GM12891 (cell line): ENCODE results near the gene TREM1.
"Not testable (repeated sequence)": the region's sequence is repeated elsewhere in the genome, so short reads cannot be mapped to it uniquely, and the experiment has no call there.

ENCODE experiments used
- DNase-seq: peaks from one replicate; pipeline ENCODE4 v3.0.0; 2011; ENCODE audit warnings: low spot score; ENCODE audit not compliant: insufficient read length
- FAIRE-seq: peaks from 2 replicates; lab custom pipeline; 2011; peaks lifted over from hg19 to GRCh38; lab: Jason Lieb, UNC
- PAX5 ChIP-seq: IDR thresholded peaks from 2 replicates; pipeline ENCODE4 v1.6.1; 2011; ENCODE audit warnings: low read length, moderate library complexity, mild to moderate bottlenecking; ENCODE audit not compliant: insufficient read depth, severe bottlenecking
- POLR2A ChIP-seq: IDR thresholded peaks from 2 replicates; pipeline ENCODE4 v1.6.1; 2011; ENCODE audit warnings: low read depth, low read length, control low read depth
- POLR2AphosphoS5 ChIP-seq: IDR thresholded peaks from 2 replicates; pipeline ENCODE4 v1.6.1; 2011; ENCODE audit warnings: low read depth, low read length, control low read depth
- POU2F2 ChIP-seq: IDR thresholded peaks from 2 replicates; pipeline ENCODE4 v1.6.1; 2011; ENCODE audit warnings: low read depth, mild to moderate bottlenecking, control low read depth, low read length, moderate library complexity
- SPI1 ChIP-seq: IDR thresholded peaks from 2 replicates; pipeline ENCODE4 v1.6.1; 2011; ENCODE audit warnings: low read depth, low read length, control low read depth
- TAF1 ChIP-seq: IDR thresholded peaks from 2 replicates; pipeline ENCODE4 v1.6.1; 2011; ENCODE audit warnings: low read depth, low read length, control low read depth

The TREM1 gene

DNA sequence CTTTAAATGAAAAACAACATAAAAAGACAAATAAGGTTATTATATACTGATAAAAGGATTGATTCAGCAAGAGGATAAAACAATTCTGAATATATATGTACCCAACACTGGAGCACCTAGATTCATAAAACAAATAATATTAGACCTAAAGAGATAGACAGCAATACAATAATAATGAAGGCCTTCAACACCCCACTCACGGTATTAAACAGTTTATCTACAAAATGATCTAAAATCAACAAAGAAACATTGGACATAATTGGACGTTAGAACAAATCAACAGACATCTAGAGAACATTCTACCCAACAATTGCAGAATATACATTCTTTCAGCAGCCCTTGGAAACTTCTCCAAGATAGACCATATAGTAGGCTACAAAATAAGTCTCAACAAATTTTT lies 24.1 kb downstream of the TREM1 start:
- no peak for DNase-seq

GRCh38 chr6:41258196-41258493 lies 28.3 kb downstream of the TREM1 start:
- FAIRE-seq (no peak), DNase-seq (no peak)

More for the DNA sequence above, 24.1 kb downstream of the TREM1 start:
- no peak for FAIRE-seq
- TF ChIP-seq POU2F2 (no peak), POLR2AphosphoS5 (no peak), PAX5 (no peak), TAF1 (no peak), SPI1 (no peak), POLR2A (no peak)

GRCh38 chr6:41257369-41258195 lies 28.9 kb downstream of the TREM1 start:
- no peak for DNase-seq
- TF ChIP-seq TAF1: no peak
- TF ChIP-seq POLR2AphosphoS5: no peak
- FAIRE-seq: peak; percentile 5

More at GRCh38 chr6:41258196-41258493, 28.3 kb downstream of the TREM1 start:
- TF ChIP-seq TAF1 (no peak), POU2F2 (no peak), POLR2A (no peak), SPI1 (no peak), PAX5 (no peak), POLR2AphosphoS5 (no peak)

- TF ChIP-seq POLR2A (no peak), POU2F2 (no peak), SPI1 (no peak), TAF1 (no peak), PAX5 (no peak), POLR2AphosphoS5 (no peak)
- peak; percentile 90 for FAIRE-seq
- peak; percentile 15 for DNase-seq
Observed at GRCh38 chr6:41256383-41256782, 30.1 kb downstream of the TREM1 start.

DNA sequence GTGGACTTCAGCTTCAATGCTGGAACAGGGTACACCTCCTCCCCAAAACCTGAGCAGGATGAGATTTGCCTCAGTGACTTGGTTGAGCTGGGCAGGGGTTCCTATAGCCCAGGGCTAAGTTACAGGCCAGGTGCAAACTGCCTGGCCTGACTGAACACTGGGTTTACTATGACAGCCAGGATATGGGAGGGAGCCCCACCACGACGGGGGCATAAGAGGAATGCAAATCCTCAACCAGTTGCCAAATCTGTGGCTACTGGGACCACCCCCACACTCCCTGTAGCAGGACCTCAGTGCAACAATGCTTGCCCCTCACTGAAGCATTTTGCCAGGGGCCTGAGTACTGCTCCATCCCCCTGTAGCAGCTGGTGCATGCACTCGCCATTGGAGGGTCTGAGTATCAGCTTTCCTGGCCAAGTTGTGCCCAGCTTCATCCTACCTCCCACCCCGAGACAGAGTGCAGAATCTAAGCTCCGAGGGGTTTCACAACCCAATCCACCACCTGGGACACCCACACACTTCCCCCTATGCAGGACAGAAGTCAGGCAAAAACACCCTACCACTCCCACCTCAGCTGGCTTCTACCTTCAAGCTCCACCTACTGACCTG lies 30.7 kb downstream of the TREM1 start:
- TF ChIP-seq SPI1 (peak; percentile 4; the same call in 1 of the 2 replicates), POLR2A (no peak)
- no peak for DNase-seq
- no peak for FAIRE-seq

- FAIRE-seq (no peak), DNase-seq (no peak)
- TF ChIP-seq SPI1: no peak
- no peak for TF ChIP-seq PAX5
- TF ChIP-seq TAF1: no peak
- no peak for TF ChIP-seq POLR2AphosphoS5
- no peak for TF ChIP-seq POLR2A
Observed at GRCh38 chr6:41255110-41255509, 31.4 kb downstream of the TREM1 start.

- TF ChIP-seq POLR2A (no peak), POU2F2 (no peak)
- FAIRE-seq (no peak), DNase-seq (no peak)
Observed at GRCh38 chr6:41252401-41253169, 33.9 kb downstream of the TREM1 start.

DNA sequence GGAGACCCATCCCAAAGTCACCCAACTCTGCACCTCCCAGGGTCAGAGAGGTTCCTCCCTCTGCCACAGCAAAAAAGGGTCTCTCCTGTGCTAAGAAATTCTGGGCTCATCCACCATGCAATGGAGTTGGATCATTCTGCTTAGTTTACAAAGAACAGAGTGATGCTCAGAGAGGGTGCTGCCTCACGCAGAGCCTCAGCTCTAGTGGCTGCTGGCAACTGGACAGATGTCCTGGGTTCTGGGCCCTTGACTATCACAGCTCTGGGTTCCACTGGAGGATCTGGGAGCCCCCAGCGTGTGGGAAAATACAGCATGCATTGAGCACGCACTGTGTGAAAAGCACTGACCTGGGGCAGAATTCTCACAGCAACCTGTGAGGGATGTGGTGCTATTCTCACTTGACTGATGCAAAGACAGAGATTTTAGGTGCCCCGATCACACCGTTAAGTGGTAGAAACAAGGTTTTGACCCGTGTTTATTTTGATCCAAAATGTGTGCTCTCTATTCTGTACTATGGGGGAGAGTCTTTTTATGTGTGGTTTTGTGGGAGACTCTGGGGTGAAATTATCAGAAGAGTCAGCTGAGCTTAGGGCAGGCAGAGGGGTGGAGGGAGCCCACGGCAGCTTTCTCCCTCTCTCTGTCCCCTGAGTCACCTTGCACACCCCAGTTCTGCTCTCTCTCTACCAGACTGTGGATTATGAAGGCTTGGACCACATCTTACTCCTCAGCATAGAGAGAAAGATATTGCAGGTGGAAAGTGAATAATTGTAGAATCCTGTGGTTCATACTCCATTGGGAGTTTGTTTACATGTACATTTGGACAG lies 38.4 kb downstream of the TREM1 start:
- FAIRE-seq (peak; percentile 66), DNase-seq (no peak)
- TF ChIP-seq POLR2AphosphoS5 (no peak), POU2F2 (no peak), PAX5 (no peak), TAF1 (no peak), SPI1 (no peak), POLR2A (no peak)

GRCh38 chr6:41247288-41247865 lies 39.1 kb downstream of the TREM1 start:
- no peak for FAIRE-seq
- no peak for DNase-seq
- TF ChIP-seq TAF1: no peak
- no peak for TF ChIP-seq POLR2A
- no peak for TF ChIP-seq PAX5
- TF ChIP-seq SPI1: no peak
- no peak for TF ChIP-seq POU2F2
- TF ChIP-seq POLR2AphosphoS5: no peak

- DNase-seq, FAIRE-seq: not testable (repeated sequence)
Observed at GRCh38 chr6:41246529-41246928, 40.0 kb downstream of the TREM1 start.
